PC-9 (cell line): ENCODE results near the gene PARP8. TPM values are rescaled to one million over a fixed set of nuclear protein-coding genes. Genes with fewer than 3 reads are reported as not detected.
"Not testable (repeated sequence)": the region's sequence is repeated elsewhere in the genome, so short reads cannot be mapped to it uniquely, and the experiment has no call there.

Source experiments
- BruUV-seq: library from RNA; stranded (reverse); fragments of 400-500 nt; replicated peaks from 2 replicates; lab custom pipeline; 2021; lab: Mats Ljungman, UMichigan
- CTCF ChIA-PET: fragments of 300-600 bp; sonication (Branson Sonifier 250); formaldehyde crosslinking; loops from one replicate; lab custom pipeline; 2022; ENCODE audit warnings: antibody characterized with exemption; lab: Charles Lee
- POLR2A ChIA-PET: fragments of 300-600 bp; sonication (Branson Sonifier 250); formaldehyde crosslinking; loops from one replicate; lab custom pipeline; 2022; ENCODE audit warnings: antibody characterized with exemption; ENCODE audit not compliant: unreplicated experiment; lab: Charles Lee
- DNase-seq, 2 experiments: peaks; one replicate each; pipeline versions ENCODE4 v3.0.0 to v3.0.0-alpha.2; 2015 to 2022; ENCODE audit warnings: mixed read lengths in 1 of 2
- H2AFZ ChIP-seq: fragments of 200-600 bp; sonication (generic); 2 replicates; pipeline ENCODE4 v1.8.1; 2017; ENCODE audit warnings: antibody characterized with exemption
- H3F3A ChIP-seq: fragments of 200-600 bp; sonication (generic); 2 replicates; pipeline ENCODE4 v1.8.1; 2017; ENCODE audit warnings: antibody characterized with exemption, mild to moderate bottlenecking, low read depth; ENCODE audit not compliant: insufficient read depth
- H3K27ac ChIP-seq: fragments of 200-600 bp; sonication (generic); 2 replicates; pipeline ENCODE4 v1.6.1; 2016; ENCODE audit warnings: mixed run types
- H3K27me3 ChIP-seq: fragments of 200-600 bp; sonication (generic); 2 replicates; pipeline ENCODE4 v1.6.1; 2016; ENCODE audit warnings: low read depth, mixed run types; ENCODE audit not compliant: insufficient read depth
- H3K36me3 ChIP-seq: fragments of 200-600 bp; sonication (generic); 2 replicates; pipeline ENCODE4 v1.6.1; 2016; ENCODE audit warnings: low read depth, mixed run types
- H3K4me1 ChIP-seq: fragments of 200-600 bp; sonication (generic); replicated peaks from 2 replicates; pipeline ENCODE4 v1.6.1; 2016; ENCODE audit warnings: mixed run types; ENCODE audit not compliant: insufficient read depth
- H3K4me2 ChIP-seq: fragments of 200-600 bp; sonication (generic); 2 replicates; pipeline ENCODE4 v1.6.1; 2017; ENCODE audit warnings: mixed run types
- H3K4me3 ChIP-seq: fragments of 200-600 bp; sonication (generic); 2 replicates; pipeline ENCODE4 v1.6.1; 2016; ENCODE audit warnings: mixed run types
- H3K79me2 ChIP-seq: fragments of 200-600 bp; sonication (generic); 2 replicates; pipeline ENCODE4 v1.6.1; 2017; ENCODE audit warnings: low read depth, mixed run types
- H3K9me2 ChIP-seq: fragments of 200-600 bp; sonication (generic); 2 replicates; pipeline ENCODE4 v1.8.1; 2017; ENCODE audit warnings: mild to moderate bottlenecking; ENCODE audit not compliant: insufficient read depth
- H3K9me3 ChIP-seq: fragments of 200-600 bp; sonication (generic); 2 replicates; pipeline ENCODE4 v1.8.1; 2016; ENCODE audit warnings: low read depth; ENCODE audit not compliant: insufficient read depth
- H4K20me1 ChIP-seq: fragments of 200-600 bp; sonication (generic); 2 replicates; pipeline ENCODE4 v1.8.1; 2017; ENCODE audit not compliant: insufficient read depth
- CTCF ChIP-seq: fragments of 200-600 bp; sonication (generic); conservative IDR thresholded peaks from 2 replicates; pipeline ENCODE4 v1.6.1; 2017; ENCODE audit warnings: mixed run types, antibody characterized with exemption, mild to moderate bottlenecking, moderate library complexity
- EZH2 ChIP-seq: fragments of 200-600 bp; sonication (generic); IDR thresholded peaks from 2 replicates; pipeline ENCODE4 v1.8.0; 2017; ENCODE audit warnings: antibody characterized with exemption, low read depth
- intact Hi-C: fragments of 100-400 bp; cut with micrococcal nuclease; formaldehyde crosslinking; loops from one replicate; pipeline ENCODE4 v1.10.0; 2022; ENCODE audit not compliant: unreplicated experiment
- total RNA-seq: library from RNA; stranded (reverse); gene quantifications from 2 replicates; pipeline ENCODE4 v1.2.3, GENCODE V29; 2021

Gene PARP8
- total RNA-seq, 1 experiment from 2014 or later: 17.6 TPM

- no peak for DNase-seq
- H2AFZ ChIP-seq: no peak overlapping the region
- no peaks in the 10 kb centered on the region for H3K36me3 ChIP-seq
- no peaks in the 10 kb centered on the region for H3K9me3 ChIP-seq
- H3K79me2 ChIP-seq: no peaks in the 10 kb centered on the region
- H3K4me1 ChIP-seq: no peaks in the 10 kb centered on the region
- no peak overlapping the region for H3K4me3 ChIP-seq
- H3K27me3 ChIP-seq: no peaks in the 10 kb centered on the region
- POLR2A ChIA-PET: no interaction called here
- no peaks in the 10 kb centered on the region for H3F3A ChIP-seq
- no TSS peak for BruUV-seq
- no peaks in the 10 kb centered on the region for H3K9me2 ChIP-seq
- CTCF ChIA-PET: no interaction called here
- intact Hi-C loops: no loop called here
- H4K20me1 ChIP-seq: no peaks in the 10 kb centered on the region
- TF ChIP-seq CTCF: no peak
- TF ChIP-seq EZH2: no peak
- no peak overlapping the region for H3K27ac ChIP-seq
- H3K4me2 ChIP-seq: no peak overlapping the region
Observed at GRCh38 chr5:50808406-50808805, 142.0 kb downstream of the PARP8 start.

- H3F3A ChIP-seq, H3K27ac ChIP-seq, H3K4me2 ChIP-seq, H3K4me3 ChIP-seq, H3K79me2 ChIP-seq, H3K27me3 ChIP-seq, H3K9me3 ChIP-seq, BruUV-seq, H3K4me1 ChIP-seq, H3K9me2 ChIP-seq, H4K20me1 ChIP-seq, DNase-seq, CTCF ChIA-PET, H3K36me3 ChIP-seq, intact Hi-C loops, H2AFZ ChIP-seq, POLR2A ChIA-PET: not testable (repeated sequence)
Observed at GRCh38 chr5:50811746-50812145, 145.3 kb downstream of the PARP8 start.

- no peaks in the 10 kb centered on the region for H3K4me1 ChIP-seq
- no peaks in the 10 kb centered on the region for H3K27me3 ChIP-seq
- intact Hi-C loops: no loop called here
- H3F3A ChIP-seq: no peaks in the 10 kb centered on the region
- no peak overlapping the region for H3K4me3 ChIP-seq
- no peaks in the 10 kb centered on the region for H3K9me3 ChIP-seq
- H3K27ac ChIP-seq: no peak overlapping the region
- H3K4me2 ChIP-seq: no peak overlapping the region
- no peaks in the 10 kb centered on the region for H4K20me1 ChIP-seq
- CTCF ChIA-PET: no interaction called here
- H3K79me2 ChIP-seq: no peaks in the 10 kb centered on the region
- H3K36me3 ChIP-seq: no peaks in the 10 kb centered on the region
- POLR2A ChIA-PET: no interaction called here
- no peaks in the 10 kb centered on the region for H3K9me2 ChIP-seq
- TF ChIP-seq EZH2 (no peak), CTCF (no peak)
- BruUV-seq: no TSS peak
- no peak overlapping the region for H2AFZ ChIP-seq
- DNase-seq: no peak
Observed at GRCh38 chr5:50813691-50814090, 147.3 kb downstream of the PARP8 start.

GRCh38 chr5:50814556-50814955 lies 148.1 kb downstream of the PARP8 start:
- Histone ChIP-seq H3K4me2 (no peak overlapping the region), H3K27me3 (no peaks in the 10 kb centered on the region), H3K36me3 (no peaks in the 10 kb centered on the region), H3K4me3 (no peak overlapping the region), H2AFZ (no peak overlapping the region), H3K79me2 (no peaks in the 10 kb centered on the region), H3K4me1 (no peaks in the 10 kb centered on the region), H3K9me3 (no peaks in the 10 kb centered on the region), H4K20me1 (no peaks in the 10 kb centered on the region), H3F3A (no peaks in the 10 kb centered on the region), H3K9me2 (no peaks in the 10 kb centered on the region), H3K27ac (no peak overlapping the region)
- intact Hi-C loops: no loop called here
- POLR2A ChIA-PET: no interaction called here
- DNase-seq: no peak
- TF ChIP-seq EZH2 (no peak), CTCF (no peak)
- CTCF ChIA-PET: no interaction called here
- BruUV-seq: no TSS peak
